ENCODE data around the gene CDCA3. TPM values are rescaled to one million over a fixed set of nuclear protein-coding genes. Genes with fewer than 3 reads are reported as not detected.
"Not testable (repeated sequence)": the region's sequence is repeated elsewhere in the genome, so short reads cannot be mapped to it uniquely, and the experiment has no call there.

The CDCA3 gene
- polyA plus RNA-seq, 1 experiment: 57.1 TPM

DNA sequence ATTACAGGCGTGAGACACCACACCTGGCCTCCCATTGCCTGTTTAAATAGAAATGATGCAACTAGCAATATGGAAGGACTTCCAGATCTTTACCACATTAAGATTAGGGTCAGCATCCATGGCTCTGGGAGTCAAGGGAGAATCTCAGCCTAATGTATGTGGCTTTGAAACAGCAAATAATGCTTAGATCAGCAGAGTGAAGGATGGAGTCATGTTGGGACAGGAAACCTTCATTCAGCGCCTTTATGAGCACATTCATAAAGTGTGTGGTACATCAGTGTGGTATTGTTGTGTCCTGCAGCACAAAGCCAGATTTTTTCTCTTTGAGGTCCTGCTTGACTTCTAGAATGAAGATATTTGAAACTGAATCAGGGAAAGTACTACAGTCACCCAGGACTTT, 37.3 kb upstream of the CDCA3 start:
- Histone ChIP-seq H3K27me3 (ENCODE audit: control insufficient read depth, insufficient read depth, low read length) (no peaks in the 10 kb centered on the region), H3K4me3 (ENCODE audit: low read depth, low read length) (no peak overlapping the region), H3K36me3 (ENCODE audit: control insufficient read depth, insufficient read depth, low read length) (peaks cover 10% of the 10 kb centered on the region)
- TF ChIP-seq, protein P1, sequence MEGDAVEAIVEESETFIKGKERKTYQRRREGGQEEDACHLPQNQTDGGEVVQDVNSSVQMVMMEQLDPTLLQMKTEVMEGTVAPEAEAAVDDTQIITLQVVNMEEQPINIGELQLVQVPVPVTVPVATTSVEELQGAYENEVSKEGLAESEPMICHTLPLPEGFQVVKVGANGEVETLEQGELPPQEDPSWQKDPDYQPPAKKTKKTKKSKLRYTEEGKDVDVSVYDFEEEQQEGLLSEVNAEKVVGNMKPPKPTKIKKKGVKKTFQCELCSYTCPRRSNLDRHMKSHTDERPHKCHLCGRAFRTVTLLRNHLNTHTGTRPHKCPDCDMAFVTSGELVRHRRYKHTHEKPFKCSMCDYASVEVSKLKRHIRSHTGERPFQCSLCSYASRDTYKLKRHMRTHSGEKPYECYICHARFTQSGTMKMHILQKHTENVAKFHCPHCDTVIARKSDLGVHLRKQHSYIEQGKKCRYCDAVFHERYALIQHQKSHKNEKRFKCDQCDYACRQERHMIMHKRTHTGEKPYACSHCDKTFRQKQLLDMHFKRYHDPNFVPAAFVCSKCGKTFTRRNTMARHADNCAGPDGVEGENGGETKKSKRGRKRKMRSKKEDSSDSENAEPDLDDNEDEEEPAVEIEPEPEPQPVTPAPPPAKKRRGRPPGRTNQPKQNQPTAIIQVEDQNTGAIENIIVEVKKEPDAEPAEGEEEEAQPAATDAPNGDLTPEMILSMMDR (IDR thresholded peaks at IDR 0.05; ENCODE audit: insufficient read depth, low read depth, low read length): no peak
- DNase-seq (ENCODE audit: low read depth): no peak
- ChIA-PET CTCF (interaction anchor here (1.0 to 2.0 kb wide), 2 partner anchors 12 to 16 kb away, joined by 4 to 8 read pairs; partner anchors contain the start of gene SPSB2), POLR2A (no interaction called here)

DNA sequence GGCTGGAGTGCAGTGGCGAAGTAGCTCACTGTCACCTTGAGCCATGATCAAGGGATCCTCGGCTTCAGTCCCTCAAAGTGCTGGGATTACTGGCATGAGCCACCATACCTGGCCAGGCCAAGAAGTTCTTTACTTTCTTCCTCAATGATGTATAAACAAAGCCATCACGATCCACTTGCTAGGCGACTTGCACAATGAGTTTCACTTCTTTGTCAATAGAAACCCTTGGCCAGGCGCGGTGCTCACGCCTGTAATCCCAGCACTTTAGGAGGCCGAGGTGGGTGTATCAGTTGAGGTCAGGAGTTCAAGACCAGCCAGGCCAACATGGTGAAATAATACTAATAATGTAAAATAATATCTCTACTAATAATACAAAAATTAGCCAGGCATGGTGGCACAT, 36.4 kb upstream of the CDCA3 start:
- Histone ChIP-seq H3K36me3 (ENCODE audit: control insufficient read depth, insufficient read depth, low read length) (peaks cover 10% of the 10 kb centered on the region), H3K4me3 (ENCODE audit: low read depth, low read length) (no peak overlapping the region), H3K27me3 (ENCODE audit: control insufficient read depth, insufficient read depth, low read length) (no peaks in the 10 kb centered on the region)
- TF ChIP-seq, protein P1 (IDR thresholded peaks at IDR 0.05; ENCODE audit: insufficient read depth, low read depth, low read length): no peak
- ChIA-PET POLR2A (no interaction called here), CTCF (interaction anchor here (0.8 to 2.0 kb wide), 3 partner anchors 11 to 18 kb away, joined by 3 to 8 read pairs (median 4); partner anchors contain the start of gene SPSB2)
- DNase-seq (ENCODE audit: low read depth): no peak

DNA sequence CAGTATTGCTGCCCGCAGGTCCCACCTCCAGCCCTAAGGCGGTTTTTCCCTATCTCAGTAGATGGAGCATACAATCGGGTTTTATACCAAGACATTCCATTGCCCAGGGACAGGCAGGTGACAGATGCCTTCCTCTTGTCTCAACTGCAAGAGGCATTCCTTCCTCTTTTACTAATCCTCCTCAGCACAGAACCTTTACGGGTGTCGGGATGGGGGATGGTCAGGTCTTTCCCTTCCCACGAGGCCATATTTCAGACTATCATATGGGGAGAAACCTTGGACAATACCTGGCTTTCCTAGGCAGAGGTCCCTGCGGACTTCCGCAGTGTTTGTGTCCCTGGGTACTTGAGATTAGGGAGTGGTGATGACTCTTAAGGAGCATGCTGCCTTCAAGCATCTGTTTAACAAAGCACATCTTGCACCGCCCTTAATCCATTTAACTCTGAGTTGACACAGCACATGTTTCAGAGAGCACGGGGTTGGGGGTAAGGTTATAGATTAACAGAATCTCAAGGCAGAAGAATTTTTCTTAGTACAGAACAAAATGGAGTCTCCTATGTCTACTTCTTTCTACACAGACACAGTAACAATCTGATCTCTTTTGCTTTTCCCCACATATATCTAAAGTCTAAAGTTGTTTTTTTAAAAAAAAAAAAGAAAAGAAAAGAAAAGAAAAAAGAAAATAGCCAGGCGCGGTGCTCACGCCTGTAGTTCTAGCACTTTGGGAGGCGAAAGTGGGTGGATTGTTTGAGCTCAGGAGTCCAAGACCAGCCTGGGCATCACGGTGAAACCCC, 35.3 kb upstream of the CDCA3 start:
- H3K4me3 ChIP-seq (ENCODE audit: low read depth, low read length); H3K27me3 ChIP-seq (ENCODE audit: control insufficient read depth, insufficient read depth, low read length); H3K36me3 ChIP-seq (ENCODE audit: control insufficient read depth, insufficient read depth, low read length); DNase-seq (ENCODE audit: low read depth): not testable (repeated sequence)
- POLR2A ChIA-PET: interaction anchor here (0.6 kb wide), 1 partner anchor 280 kb away, joined by 17 read pairs; no protein-coding TSS in a partner anchor
- CTCF ChIA-PET: interaction anchor here (0.8 to 6.1 kb wide), 3 partner anchors 14 to 17 kb away, joined by 3 to 41 read pairs (median 8); partner anchors contain the start of gene SPSB2

DNA sequence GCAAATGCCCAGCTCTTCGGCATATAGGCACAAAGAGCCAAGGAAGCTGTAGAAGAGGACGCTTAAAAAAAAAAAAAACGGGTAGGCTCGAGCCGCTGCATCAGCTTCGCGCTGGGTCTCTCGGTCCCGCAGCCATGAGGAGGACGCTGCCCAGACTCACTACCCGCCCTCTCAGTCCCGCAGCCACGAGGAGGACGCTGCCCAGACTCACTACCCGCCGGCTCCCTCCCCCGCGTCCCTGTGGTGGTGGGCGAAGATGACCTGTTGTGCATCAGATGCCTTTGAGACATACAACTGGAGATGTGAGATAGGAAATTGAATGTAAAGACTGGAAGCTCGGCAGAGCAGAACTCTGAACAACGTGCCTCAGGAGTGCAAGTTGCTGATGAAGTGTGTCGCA, 33.5 kb upstream of the CDCA3 start:
- H3K27me3 ChIP-seq (ENCODE audit: control insufficient read depth, insufficient read depth, low read length): no peaks in the 10 kb centered on the region
- DNase-seq (ENCODE audit: low read depth): no peak
- CTCF ChIA-PET: interaction anchor here (0.6 to 6.1 kb wide), 4 partner anchors 12 to 255 kb away, joined by 3 to 41 read pairs (median 4); partner anchors contain the start of gene SPSB2
- no peak overlapping the region for H3K4me3 ChIP-seq (ENCODE audit: low read depth, low read length)
- TF ChIP-seq, protein P1 (IDR thresholded peaks at IDR 0.05; ENCODE audit: insufficient read depth, low read depth, low read length): no peak
- POLR2A ChIA-PET: no interaction called here
- peaks cover 10% of the 10 kb centered on the region for H3K36me3 ChIP-seq (ENCODE audit: control insufficient read depth, insufficient read depth, low read length)

DNA sequence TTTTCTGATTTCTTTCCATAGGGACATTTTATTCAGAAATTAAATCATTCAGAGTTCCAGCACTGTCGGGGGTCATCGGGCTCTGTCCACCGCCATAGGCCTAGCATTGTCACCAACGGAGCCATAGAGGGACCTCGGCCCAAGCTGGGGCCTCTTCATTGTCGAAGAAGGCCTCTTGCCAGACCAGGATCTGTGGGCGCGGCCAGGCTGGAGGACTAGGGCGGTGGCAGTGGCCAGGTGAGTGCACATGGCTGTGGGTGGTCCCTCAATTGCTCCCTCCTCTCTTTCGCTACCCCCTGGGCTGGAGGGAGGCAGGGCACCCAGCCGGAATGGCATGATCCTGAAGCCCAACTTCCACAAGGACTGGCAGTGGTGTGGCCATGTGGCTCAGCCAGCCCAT, 32.6 kb upstream of the CDCA3 start:
- CTCF ChIA-PET: interaction anchor here (1.2 to 6.1 kb wide), 5 partner anchors 8 to 81 kb away, joined by 3 to 41 read pairs (median 6); partner anchors contain the start of genes LRRC23 and SPSB2
- peaks cover 10% of the 10 kb centered on the region for H3K36me3 ChIP-seq (ENCODE audit: control insufficient read depth, insufficient read depth, low read length)
- no peak overlapping the region for H3K4me3 ChIP-seq (ENCODE audit: low read depth, low read length)
- DNase-seq (ENCODE audit: low read depth): no peak
- POLR2A ChIA-PET: no interaction called here
- TF ChIP-seq, protein P1 (IDR thresholded peaks at IDR 0.05; ENCODE audit: insufficient read depth, low read depth, low read length): no peak
- H3K27me3 ChIP-seq (ENCODE audit: control insufficient read depth, insufficient read depth, low read length): no peaks in the 10 kb centered on the region

Data from BJ (cell line).